HK-2 (cell line): Measurements from ENCODE around the gene CDCA3.

Source experiments
- DNase-seq: peaks from one replicate; pipeline ENCODE4 v3.0.0-alpha.2; 2018; ENCODE audit not compliant: unreplicated experiment

Gene CDCA3

DNA sequence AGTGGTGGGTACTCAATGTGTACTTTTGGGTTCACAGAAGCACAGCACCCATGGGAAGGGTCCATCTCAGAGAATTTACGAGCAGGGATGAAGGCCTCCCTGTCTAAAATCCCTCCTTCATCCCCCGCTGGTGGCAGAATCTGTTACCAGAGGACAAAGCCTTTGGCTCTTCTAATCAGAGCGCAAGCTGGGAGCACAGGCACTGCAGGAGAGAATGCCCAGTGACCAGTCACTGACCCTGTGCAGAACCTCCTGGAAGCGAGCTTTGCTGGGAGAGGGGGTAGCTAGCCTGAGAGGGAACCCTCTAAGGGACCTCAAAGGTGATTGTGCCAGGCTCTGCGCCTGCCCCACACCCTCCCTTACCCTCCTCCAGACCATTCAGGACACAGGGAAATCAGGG lies 30.9 kb downstream of the CDCA3 start:
- no peak for DNase-seq

DNA sequence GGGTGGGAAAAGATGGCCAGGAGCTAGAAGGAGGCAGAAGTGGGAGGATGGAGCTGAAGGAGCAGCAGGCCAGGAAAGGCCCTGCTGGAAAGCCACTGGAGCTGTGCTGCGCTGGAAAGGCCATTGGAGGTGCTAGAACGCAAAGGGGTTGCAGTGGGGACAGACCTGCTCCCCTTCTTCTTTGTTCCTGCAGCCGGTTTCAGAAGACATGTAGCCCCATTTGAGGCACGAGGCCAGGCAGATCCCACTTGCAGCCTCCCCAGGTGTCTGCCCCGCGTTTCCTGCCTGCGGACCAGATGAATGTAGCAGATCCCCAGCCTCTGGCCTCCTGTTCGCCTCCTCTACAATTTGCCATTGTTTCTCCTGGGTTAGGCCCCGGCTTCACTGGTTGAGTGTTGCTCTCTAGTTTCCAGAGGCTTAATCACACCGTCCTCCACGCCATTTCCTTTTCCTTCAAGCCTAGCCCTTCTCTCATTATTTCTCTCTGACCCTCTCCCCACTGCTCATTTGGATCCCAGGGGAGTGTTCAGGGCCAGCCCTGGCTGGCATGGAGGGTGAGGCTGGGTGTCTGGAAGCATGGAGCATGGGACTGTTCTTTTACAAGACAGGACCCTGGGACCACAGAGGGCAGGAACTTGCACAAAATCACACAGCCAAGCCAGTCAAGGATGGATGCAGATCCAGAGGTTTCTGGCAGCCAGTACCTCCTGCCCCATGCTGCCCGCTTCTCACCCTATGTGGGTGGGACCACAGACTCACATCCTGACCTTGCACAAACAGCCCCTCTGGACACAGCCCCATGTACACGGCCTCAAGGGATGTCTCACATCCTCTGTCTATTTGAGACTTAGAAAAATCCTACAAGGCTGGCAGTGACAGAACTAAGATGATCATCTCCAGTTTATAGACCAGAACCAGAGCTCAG lies 31.7 kb downstream of the CDCA3 start:
- DNase-seq, result no peak

DNA sequence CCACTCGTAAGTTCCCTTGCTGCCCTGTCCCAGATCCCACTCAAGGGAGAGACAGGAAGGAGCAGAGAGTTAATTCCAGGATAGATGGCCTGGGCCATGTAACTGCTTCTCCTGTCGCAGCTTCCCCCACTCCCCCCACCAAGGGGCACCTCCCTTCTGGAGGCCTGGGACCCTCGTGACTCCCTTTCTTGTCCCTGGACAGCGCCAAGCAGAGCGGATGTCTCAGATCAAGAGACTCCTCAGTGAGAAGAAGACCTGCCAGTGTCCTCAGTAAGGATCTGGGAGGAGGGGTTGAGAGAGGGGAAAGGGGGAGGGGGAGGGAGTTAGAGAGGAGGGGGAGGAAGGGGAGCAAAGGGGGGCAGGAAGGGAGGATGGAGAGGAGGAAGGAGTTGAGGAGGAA lies 32.4 kb downstream of the CDCA3 start:
- DNase-seq, result no peak

DNA sequence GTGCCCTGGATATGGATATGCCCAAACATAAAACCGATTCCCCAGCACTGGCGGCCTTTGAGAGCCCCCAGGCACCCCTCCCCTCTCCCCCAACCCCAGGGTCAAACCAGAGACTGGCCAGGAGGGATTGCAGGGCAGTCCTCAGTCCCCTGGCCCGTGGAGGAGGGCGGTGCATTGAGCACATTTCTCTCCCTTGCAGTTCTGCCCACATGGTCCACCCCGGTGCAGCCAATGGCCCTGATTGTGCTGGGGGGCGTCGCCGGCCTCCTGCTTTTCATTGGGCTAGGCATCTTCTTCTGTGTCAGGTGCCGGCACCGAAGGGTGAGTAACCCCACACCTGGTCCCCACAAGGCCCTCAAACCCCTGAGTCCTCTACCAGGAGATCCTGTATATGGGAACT lies 32.9 kb downstream of the CDCA3 start:
- DNase-seq, result no peak

DNA sequence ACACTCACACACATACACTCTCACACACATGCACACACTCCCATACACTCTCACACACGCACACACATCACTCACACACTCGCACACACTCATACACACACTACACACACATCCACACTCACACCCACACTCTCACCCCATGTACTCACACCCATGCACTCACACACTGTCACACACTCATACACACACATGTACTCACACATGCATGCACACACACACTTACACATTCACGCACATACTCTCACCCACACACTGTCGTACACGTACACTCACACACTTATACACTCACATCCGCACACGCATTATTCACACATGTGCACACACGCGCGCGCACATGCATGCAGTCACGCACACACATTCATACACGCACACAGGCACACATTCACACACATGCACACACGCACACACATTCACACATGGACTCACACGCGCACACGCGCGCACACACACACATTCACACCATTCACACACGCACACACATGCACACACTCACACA lies 33.4 kb downstream of the CDCA3 start:
- DNase-seq, result no peak

DNA sequence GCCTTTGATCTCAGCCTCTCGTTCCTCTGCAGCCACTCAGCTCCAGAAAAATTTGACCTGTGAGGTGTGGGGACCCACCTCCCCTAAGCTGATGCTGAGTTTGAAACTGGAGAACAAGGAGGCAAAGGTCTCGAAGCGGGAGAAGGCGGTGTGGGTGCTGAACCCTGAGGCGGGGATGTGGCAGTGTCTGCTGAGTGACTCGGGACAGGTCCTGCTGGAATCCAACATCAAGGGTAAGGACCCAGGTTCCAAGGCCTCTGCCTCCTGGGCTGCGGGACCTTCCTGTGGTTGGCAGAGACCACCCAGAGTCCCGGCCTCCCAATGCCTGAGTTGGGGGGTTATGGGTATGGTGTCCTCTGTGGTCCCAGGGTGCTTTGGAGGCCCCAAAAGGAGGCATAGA lies 34.0 kb downstream of the CDCA3 start:
- no peak for DNase-seq

DNA sequence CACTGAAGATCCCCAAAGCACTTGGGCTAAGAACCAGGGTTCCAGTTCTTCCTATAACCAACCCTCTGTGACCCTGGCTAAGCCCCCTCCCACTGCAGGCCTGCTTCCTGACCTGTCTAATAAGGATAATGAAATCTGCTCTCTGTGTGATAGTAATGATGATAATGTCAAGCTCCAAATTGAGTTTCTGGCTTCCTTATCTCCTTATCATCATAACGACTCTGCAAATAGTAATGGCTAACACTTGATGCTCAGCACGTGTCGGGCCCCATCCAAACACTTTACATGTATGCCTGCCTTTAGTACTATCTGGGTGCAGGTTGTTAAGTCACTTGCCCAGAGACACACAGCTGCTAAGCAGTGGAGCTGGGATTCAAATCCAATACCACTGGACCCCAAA lies 34.5 kb downstream of the CDCA3 start:
- DNase-seq, result no peak

DNA sequence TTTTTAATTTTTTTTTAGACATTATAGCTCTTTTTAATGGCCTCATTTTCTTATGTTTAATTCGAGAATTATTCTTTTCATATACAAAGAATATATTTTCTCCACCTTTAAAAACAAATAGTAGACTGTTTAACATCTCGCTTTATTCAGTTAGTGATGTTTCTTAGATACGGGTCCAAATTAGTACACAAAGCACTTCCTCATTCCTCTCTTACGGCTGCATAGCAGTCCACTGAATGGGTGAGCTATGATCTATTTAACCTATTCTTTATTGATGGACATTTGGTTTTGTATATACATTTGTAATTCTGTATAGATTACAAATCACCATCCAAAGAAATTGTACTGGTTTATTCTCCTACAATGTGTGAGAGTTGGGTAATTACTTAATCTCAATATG lies 37.7 kb downstream of the CDCA3 start:
- DNase-seq, result no peak

DNA sequence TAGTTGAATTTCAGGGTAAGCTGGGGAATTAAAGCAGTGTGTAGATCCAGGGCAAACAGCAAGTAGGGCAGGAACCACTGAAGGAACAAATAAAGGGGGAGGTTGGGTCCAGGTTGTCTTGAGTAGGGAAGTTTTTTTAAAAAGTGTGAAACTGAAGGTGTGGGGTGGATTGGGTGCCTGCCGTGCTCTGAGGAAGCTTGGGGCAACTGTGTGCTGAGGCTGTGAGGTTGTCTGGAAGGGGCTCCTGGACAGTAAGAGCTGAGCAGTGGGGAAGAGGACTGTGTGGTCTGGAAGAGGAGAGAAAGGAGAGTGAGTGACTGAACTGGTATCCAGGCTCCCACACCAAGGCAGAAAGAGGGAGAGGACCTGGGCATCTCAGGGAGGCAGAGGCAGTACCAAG lies 40.3 kb downstream of the CDCA3 start:
- no peak for DNase-seq

DNA sequence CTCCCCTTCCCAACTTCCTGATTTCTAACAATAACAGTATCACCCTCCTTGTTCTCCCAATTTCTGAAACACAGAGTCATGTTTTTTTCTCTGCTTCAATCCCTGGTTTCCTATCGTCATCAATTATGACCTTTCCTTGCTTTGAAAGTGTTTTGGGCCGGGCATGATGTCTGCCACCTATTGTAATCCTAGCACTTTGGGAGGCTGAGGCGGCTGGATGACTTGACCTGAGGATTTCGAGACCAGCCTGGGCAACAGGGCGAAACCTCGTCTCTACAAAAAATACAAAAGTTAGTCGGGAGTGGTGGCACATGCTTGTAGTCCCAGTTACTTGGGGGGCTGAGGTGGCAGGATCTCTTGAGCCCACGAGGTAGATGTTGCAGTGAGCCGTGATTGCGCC lies 42.0 kb downstream of the CDCA3 start:
- DNase-seq, result no peak

DNA sequence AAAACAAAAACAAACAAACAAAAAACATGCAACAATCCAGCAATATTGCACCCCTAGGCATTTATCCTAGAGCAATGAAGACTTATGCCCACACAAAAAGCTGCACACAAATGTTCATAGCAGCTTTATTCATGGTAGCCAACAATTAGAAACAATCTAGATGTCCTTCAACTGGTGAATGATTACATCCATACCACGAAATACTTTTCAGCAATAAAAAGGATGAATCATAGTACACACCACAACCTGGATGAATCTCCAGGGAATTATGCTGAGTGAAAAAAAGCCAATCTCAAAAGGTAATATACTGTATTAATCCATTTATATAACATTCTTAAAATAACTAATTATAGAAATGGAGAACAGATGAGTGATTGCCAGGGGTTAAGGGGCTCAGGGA lies 43.9 kb downstream of the CDCA3 start:
- DNase-seq, result no peak

DNA sequence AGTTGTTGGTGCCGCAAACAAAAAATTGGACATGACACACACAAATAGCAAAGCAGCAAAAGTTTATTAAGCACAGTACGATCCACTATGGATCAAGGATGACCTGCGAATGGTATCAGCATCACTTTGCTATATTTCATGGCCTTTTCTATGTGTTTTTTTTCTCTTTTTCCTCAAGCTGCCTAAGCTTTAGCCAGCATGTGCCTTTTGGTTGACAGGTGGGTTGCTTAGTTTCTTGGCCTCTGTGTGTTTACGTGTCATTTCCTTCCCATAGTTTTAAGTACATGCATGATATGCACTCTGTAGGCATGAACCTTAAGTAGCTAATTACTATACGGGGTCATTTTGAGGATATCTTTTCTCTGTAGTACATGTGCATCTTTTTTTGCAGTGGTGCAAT lies 51.9 kb downstream of the CDCA3 start:
- DNase-seq, result no peak
